Erythroblast (primary cell): ENCODE data around the gene CHST3.

ENCODE experiments used
- GATA1 ChIP-seq: IDR thresholded peaks from 2 replicates; pipeline ENCODE4 v1.6.1; 2011; ENCODE audit warnings: low read depth, mild to moderate bottlenecking, control low read depth, low read length, moderate library complexity
- POLR2A ChIP-seq: IDR thresholded peaks from 2 replicates; pipeline ENCODE4 v1.6.1; 2011; ENCODE audit warnings: mild to moderate bottlenecking, low read length

- no peak for TF ChIP-seq POLR2A
- no peak for TF ChIP-seq GATA1
Measured at GRCh38 chr10:71984809-71985388, 20.7 kb downstream of the CHST3 start.
